Endothelial cell of umbilical vein (primary cell): ENCODE measurements around the gene SEC22A. TPM values are rescaled to one million over a fixed set of nuclear protein-coding genes. Genes with fewer than 3 reads are reported as not detected.

Source experiments
- BruUV-seq: library from RNA; stranded (reverse); fragments of 400-500 nt; replicated peaks from 2 replicates; lab custom pipeline; 2021; lab: Mats Ljungman, UMichigan
- CTCF ChIA-PET: fragments of 300-600, 350-600 bp; sonication (Branson Sonifier 250); formaldehyde crosslinking; loops from one replicate; lab custom pipeline; 2021; ENCODE audit warnings: antibody characterized with exemption, inconsistent platforms; lab: Charles Lee
- POLR2A ChIA-PET: fragments of 300-600, 350-600 bp; sonication (Branson Sonifier 250); formaldehyde crosslinking; loops from one replicate; lab custom pipeline; 2021; ENCODE audit warnings: antibody characterized with exemption, inconsistent platforms; lab: Charles Lee
- DNase-seq: peaks from one replicate; pipeline ENCODE4 v3.0.0-alpha.2; 2011; ENCODE audit warnings: low read depth, low spot score
- FAIRE-seq: peaks from 2 replicates; lab custom pipeline; 2011; peaks lifted over from hg19 to GRCh38; lab: Jason Lieb, UNC
- H2AFZ ChIP-seq: 2 replicates; pipeline ENCODE4 v1.6.0; 2012; ENCODE audit warnings: low read depth, low read length, control low read depth, inconsistent platforms
- H3K27ac ChIP-seq: 2 replicates; pipeline ENCODE4 v1.5.1; 2011; ENCODE audit warnings: low read depth, mild to moderate bottlenecking, control low read depth, low read length, moderate library complexity; ENCODE audit not compliant: insufficient read depth
- H3K27me3 ChIP-seq, 2 experiments: 2 replicates each; pipeline versions ENCODE4 v1.6.0 to v1.6.1; 2011; ENCODE audit warnings: low read length in 2 of 2, mixed read lengths in 1 of 2; ENCODE audit not compliant: control insufficient read depth in 2 of 2, insufficient read depth in 2 of 2
- H3K36me3 ChIP-seq, 2 experiments: 2 replicates in 1 of 2; 3 replicates in 1 of 2; pipeline ENCODE4 v1.5.1; 2011; ENCODE audit warnings: low read length in 2 of 2, mild to moderate bottlenecking in 1 of 2, moderate library complexity in 1 of 2; ENCODE audit not compliant: control insufficient read depth in 2 of 2, insufficient read depth in 2 of 2; ENCODE audit errors: extremely low read depth in 1 of 2
- H3K4me1 ChIP-seq: 3 replicates; pipeline ENCODE4 v1.5.1; 2011; ENCODE audit warnings: mild to moderate bottlenecking, low read length; ENCODE audit not compliant: control insufficient read depth, insufficient read depth; ENCODE audit errors: extremely low read depth
- H3K4me2 ChIP-seq: 2 replicates; pipeline ENCODE4 v1.6.1; 2011; ENCODE audit warnings: low read length, control low read depth, mixed read lengths; ENCODE audit not compliant: insufficient read depth
- H3K4me3 ChIP-seq, 3 experiments: fragments of 200-600 bp in 1 of 3; sonication (generic), shearing (Covaris generic) in 1 of 3; replicated peaks in 1 of 3; 2 replicates each; pipeline ENCODE4 v1.5.1; 2011 to 2016; ENCODE audit warnings: control low read depth in 3 of 3, low read length in 3 of 3, mild to moderate bottlenecking in 2 of 3, inconsistent platforms in 1 of 3, low read depth in 1 of 3, moderate library complexity in 1 of 3; ENCODE audit not compliant: insufficient read depth in 1 of 3
- H3K79me2 ChIP-seq: 2 replicates; pipeline ENCODE4 v1.6.0; 2012; ENCODE audit warnings: low read length, inconsistent platforms; ENCODE audit not compliant: control insufficient read depth, insufficient read depth
- H3K9ac ChIP-seq: replicated peaks from 2 replicates; pipeline ENCODE3; 2011; ENCODE audit warnings: low read length, control low read depth; ENCODE audit not compliant: insufficient read depth; ENCODE audit errors: extremely low read depth
- H3K9me1 ChIP-seq: replicated peaks from 3 replicates; pipeline ENCODE4 v1.6.0; 2011; ENCODE audit warnings: mild to moderate bottlenecking, low read length; ENCODE audit not compliant: control insufficient read depth, insufficient read depth; ENCODE audit errors: extremely low read depth
- H3K9me3 ChIP-seq: replicated peaks from 2 replicates; pipeline ENCODE4 v1.5.1; 2012; ENCODE audit warnings: low read length, inconsistent platforms; ENCODE audit not compliant: control insufficient read depth, insufficient read depth
- H4K20me1 ChIP-seq: replicated peaks from 2 replicates; pipeline ENCODE3; 2011; ENCODE audit warnings: mild to moderate bottlenecking, low read length; ENCODE audit not compliant: control insufficient read depth, insufficient read depth; ENCODE audit errors: extremely low read depth
- EZH2 ChIP-seq: IDR thresholded peaks from 2 replicates; pipeline ENCODE4 v1.6.1; 2012; ENCODE audit warnings: borderline replicate concordance, low read depth, mild to moderate bottlenecking, moderate library complexity, low read length, inconsistent platforms; ENCODE audit not compliant: severe bottlenecking
- FOS ChIP-seq: IDR thresholded peaks from 2 replicates; pipeline ENCODE4 v1.6.1; 2011; ENCODE audit warnings: mild to moderate bottlenecking, low read length, moderate library complexity, borderline replicate concordance; ENCODE audit not compliant: insufficient read depth
- GATA2 ChIP-seq: IDR thresholded peaks from 2 replicates; pipeline ENCODE4 v1.7.0; 2011; ENCODE audit warnings: low read depth, mild to moderate bottlenecking, moderate library complexity, mixed read lengths, low read length; ENCODE audit not compliant: insufficient read length, insufficient read depth
- JUN ChIP-seq: IDR thresholded peaks from 2 replicates; pipeline ENCODE4 v1.6.1; 2011; ENCODE audit warnings: borderline replicate concordance, low read depth; ENCODE audit not compliant: insufficient read length, insufficient read depth
- MYC ChIP-seq: IDR thresholded peaks from one replicate; pipeline ENCODE4 v1.6.1; 2011; ENCODE audit warnings: mild to moderate bottlenecking, low read depth, low read length
- POLR2A ChIP-seq: IDR thresholded peaks from 2 replicates; pipeline ENCODE4 v1.6.1; 2012; ENCODE audit warnings: low read depth, mild to moderate bottlenecking, control low read depth, low read length
- POLR2AphosphoS5 ChIP-seq: IDR thresholded peaks from 2 replicates; pipeline ENCODE4 v1.6.1; 2012; ENCODE audit warnings: low read depth, mild to moderate bottlenecking, control low read depth, low read length, moderate library complexity; ENCODE audit not compliant: insufficient read depth
- dilution Hi-C: fragments of 300-500 bp; cut with MboI; formaldehyde crosslinking; loops from one replicate; pipeline ENCODE4 v1.15.0; 2019; ENCODE audit warnings: low sequenced_read_pairs; ENCODE audit not compliant: extremely low pct_ligation_motif_present
- intact Hi-C: fragments of 100-400 bp; cut with micrococcal nuclease; formaldehyde crosslinking; loops from one replicate; pipeline ENCODE4 v1.10.0; 2022
- polyA plus RNA-seq, 4 experiments: library from polyadenylated mRNA; depleted of rRNA in 3 of 4; stranded (reverse) in 3 of 4; unstranded in 1 of 4; fragments of >200 nt; gene quantifications; 2 replicates each; pipeline versions ENCODE4 v1.2.1 to v1.2.3, GENCODE V29; 2011 to 2012; ENCODE audit warnings: missing spikeins in 1 of 4
- total RNA-seq: library from RNA; stranded (reverse); gene quantifications from 2 replicates; pipeline ENCODE4 v1.2.3, GENCODE V29; 2021
- TF ChIP-seq, protein P1 (sequence below), 2 donors: IDR thresholded peaks; 1 replicate in 1 of 2; 2 replicates in 1 of 2; pipeline ENCODE4 v1.5.1; 2011; ENCODE audit warnings: low read length in 2 of 2, mild to moderate bottlenecking in 2 of 2, moderate library complexity in 2 of 2, control low read depth in 1 of 2, inconsistent platforms in 1 of 2, low read depth in 1 of 2; ENCODE audit not compliant: insufficient read depth in 1 of 2; ENCODE audit errors: extremely low read depth in 1 of 2
- TF ChIP-seq, protein P2 (sequence below): IDR thresholded peaks from 2 replicates; pipeline ENCODE4 v1.6.1; 2011; ENCODE audit not compliant: insufficient read depth, insufficient read length

The SEC22A gene
- total and polyA plus RNA-seq, 2 donors (not counting 3 experiments of a cell fraction or from before 2014, with no cell fraction given): 20.1 to 26.8 TPM

DNA sequence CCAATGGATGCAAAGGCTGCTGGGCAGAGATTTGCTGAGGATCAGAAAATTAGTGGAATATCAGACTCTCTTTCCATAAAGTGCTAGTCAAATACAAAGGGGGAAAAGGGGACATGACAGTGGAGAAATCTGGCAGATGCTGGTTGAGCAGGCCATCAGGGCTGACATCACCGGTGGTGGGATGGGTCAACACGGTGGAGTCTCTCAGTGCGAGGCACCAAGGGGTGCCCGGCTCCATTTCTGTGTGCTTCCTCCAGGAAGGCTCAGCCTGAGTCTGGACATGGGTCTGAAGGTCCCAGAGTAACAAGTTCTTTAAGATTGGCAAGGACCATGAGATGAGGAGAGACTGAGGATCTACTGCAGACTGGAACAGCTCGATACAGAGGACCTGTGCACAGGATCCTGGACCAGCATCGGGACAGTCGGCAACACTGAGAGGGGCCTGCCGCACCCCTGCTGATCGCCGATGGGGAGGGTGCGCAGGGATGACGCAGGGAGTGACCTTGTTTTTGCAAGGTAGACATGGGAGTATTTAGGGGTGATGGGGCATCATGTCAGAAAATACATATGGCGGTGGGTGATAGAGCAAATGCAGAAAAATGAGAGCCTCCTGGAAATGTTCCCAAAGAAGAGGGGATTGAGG, 92.7 kb downstream of the SEC22A start:
- no TSS peak for BruUV-seq
- Histone ChIP-seq H3K36me3 (no peaks in the 10 kb centered on the region), H3K9ac (no peak overlapping the region), H3K9me3 (no peaks in the 10 kb centered on the region), H3K79me2 (no peaks in the 10 kb centered on the region), H3K4me1 (no peaks in the 10 kb centered on the region), H2AFZ (no peak overlapping the region), H3K27me3 (no peaks in the 10 kb centered on the region), H3K4me2 (no peak overlapping the region), H3K27ac (no peak overlapping the region), H4K20me1 (no peaks in the 10 kb centered on the region), H3K4me3 (no peak overlapping the region), H3K9me1 (no peaks in the 10 kb centered on the region)
- dilution Hi-C loops (no loop called here), intact Hi-C loops (no loop called here)
- ChIA-PET POLR2A (no interaction called here), CTCF (interaction anchor here (1.2 kb wide), 1 partner anchor 8 kb away, joined by 3 read pairs; no protein-coding TSS in a partner anchor)
- no peak for DNase-seq
- no peak for FAIRE-seq
- TF ChIP-seq GATA2 (no peak), EZH2 (no peak), MYC (no peak), POLR2AphosphoS5 (no peak), POLR2A (no peak), FOS (no peak), JUN (no peak)
- TF ChIP-seq, protein P1, sequence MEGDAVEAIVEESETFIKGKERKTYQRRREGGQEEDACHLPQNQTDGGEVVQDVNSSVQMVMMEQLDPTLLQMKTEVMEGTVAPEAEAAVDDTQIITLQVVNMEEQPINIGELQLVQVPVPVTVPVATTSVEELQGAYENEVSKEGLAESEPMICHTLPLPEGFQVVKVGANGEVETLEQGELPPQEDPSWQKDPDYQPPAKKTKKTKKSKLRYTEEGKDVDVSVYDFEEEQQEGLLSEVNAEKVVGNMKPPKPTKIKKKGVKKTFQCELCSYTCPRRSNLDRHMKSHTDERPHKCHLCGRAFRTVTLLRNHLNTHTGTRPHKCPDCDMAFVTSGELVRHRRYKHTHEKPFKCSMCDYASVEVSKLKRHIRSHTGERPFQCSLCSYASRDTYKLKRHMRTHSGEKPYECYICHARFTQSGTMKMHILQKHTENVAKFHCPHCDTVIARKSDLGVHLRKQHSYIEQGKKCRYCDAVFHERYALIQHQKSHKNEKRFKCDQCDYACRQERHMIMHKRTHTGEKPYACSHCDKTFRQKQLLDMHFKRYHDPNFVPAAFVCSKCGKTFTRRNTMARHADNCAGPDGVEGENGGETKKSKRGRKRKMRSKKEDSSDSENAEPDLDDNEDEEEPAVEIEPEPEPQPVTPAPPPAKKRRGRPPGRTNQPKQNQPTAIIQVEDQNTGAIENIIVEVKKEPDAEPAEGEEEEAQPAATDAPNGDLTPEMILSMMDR (IDR thresholded peaks at IDR 0.05; ENCODE audit: extremely low read depth in 1 of 2, insufficient read depth in 1 of 2, low read depth in 1 of 2, low read length in 2 of 2): no peak
- TF ChIP-seq, protein P2, sequence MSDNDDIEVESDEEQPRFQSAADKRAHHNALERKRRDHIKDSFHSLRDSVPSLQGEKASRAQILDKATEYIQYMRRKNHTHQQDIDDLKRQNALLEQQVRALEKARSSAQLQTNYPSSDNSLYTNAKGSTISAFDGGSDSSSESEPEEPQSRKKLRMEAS: no peak
